HK-2 (cell line): ENCODE data around the gene LIMK1.
"Not testable (repeated sequence)": the region's sequence is repeated elsewhere in the genome, so short reads cannot be mapped to it uniquely, and the experiment has no call there.

ENCODE experiments used
- DNase-seq: peaks from one replicate; pipeline ENCODE4 v3.0.0-alpha.2; 2018; ENCODE audit not compliant: unreplicated experiment

LIMK1 gene

GRCh38 chr7:74126220-74126880 is 42.7 kb downstream of the LIMK1 start:
- DNase-seq, result no peak

- no peak for DNase-seq
These were observed 46.3 kb downstream of the LIMK1 start for GRCh38 chr7:74129887-74130286.

GRCh38 chr7:74130518-74130917 is 46.9 kb downstream of the LIMK1 start:
- no peak for DNase-seq

DNA sequence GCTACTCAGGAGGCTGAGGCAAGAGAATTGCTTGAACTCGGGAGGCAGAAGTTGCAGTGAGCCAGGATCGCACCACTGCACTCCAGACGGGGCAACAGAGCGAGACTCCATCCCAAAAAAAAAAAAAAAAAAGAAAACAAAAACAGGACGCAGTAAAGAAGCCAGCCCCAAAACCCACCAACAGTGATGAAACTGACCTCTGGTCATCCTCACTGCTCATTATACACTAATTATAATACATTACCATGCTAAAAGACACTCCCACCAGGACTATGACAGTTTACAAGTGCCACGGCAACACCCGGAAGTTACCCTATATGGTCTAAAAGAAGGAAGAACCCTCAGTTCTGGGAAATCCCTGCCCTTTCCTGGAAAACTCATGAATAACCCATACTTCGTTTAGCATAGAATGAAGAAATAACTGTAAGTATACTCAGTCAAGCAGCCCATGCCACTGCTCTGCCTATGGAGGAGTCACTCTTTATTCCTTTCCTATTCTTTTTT is 50.6 kb downstream of the LIMK1 start:
- DNase-seq, result no peak

DNA sequence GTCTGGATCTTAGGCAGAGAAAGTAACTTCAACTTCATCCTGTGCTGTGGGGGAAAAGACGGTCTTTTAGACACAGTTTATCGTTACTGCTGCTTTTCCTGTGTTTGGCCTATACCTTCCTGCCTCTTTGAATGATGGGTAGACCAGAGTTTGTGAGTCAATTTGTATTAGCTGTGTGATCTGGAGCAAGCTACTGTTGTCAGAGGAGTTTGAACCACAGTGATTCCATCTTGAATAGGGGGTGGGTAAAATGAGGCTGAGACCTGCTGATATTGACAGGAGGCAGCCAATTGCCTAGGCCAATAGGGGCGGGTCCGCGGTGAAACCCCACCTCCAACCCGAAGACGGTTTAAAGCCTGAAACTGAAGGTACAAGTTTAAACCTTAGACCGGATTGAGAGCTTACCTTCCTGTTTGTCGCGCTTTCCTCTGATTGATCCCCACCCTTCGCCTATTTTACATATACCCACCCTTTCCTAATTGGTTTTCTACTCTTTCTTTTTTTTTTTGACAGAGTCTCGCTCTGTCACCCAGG is 54.8 kb downstream of the LIMK1 start:
- DNase-seq, result no peak

DNA sequence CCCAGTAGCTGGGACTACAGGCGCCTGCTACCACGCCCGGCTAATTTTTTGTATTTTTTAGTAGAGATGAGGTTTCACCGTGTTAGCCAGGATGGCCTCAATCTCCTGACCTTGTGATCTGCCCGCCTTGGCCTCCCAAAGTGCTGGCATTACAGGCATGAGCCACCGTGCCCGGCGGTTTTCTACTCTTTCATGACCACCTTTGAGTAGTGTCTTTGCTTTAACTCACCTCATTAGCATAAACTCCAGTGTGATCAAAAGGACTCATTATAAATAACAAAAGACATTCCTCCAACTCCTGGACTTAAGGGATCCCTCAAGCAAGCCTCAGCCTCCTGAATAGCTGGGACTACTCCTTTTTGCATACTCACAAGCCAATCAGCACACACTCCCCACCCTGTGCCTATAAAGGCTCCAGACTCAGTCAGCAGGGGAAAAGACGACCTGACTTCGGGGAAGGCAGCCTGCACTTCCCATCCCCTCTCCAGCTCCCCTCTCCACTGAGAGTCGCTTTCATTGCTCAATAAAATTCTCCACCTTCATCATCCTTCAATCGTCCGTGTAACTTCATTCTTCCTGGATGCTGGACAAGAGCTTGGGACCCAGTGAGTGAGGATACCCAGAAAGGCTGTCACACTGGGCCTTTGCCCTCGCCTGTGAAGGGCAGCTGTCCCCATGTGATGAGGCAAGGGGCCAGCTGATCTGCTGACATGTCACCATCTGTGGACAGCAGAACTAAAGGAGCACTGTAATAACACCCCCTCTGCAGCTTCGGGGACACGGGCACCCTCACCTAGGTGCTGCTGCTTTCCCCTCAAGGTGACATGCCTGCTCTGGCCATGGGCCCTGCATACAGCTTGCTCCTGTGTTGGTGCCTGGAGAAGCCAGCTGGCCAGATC is 55.6 kb downstream of the LIMK1 start:
- no peak for DNase-seq

- DNase-seq, result no peak
These were observed 58.1 kb downstream of the LIMK1 start for GRCh38 chr7:74141705-74142104.

- DNase-seq, result no peak
These were observed 59.8 kb downstream of the LIMK1 start for GRCh38 chr7:74143383-74143782.

DNA sequence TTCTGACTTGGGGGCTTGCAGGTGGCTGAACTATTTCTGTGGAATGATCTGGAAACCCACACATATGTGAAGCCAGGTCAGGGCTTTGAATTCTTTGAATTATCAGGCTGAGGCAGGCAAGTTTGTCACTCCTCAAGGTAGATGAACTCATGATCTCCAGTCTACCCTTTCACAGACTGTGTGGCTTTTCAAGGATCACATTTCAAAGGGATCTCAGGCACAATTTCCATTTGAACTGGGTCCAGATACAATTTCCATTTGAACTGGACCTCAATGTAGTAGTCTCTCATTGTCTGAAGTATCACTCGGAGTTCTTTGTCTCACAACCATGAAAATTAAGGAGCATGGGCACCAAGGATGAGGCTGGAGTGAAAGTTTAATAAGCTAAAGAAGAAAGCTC is 64.9 kb downstream of the LIMK1 start:
- DNase-seq, result no peak

- DNase-seq, result no peak
These were observed 65.5 kb downstream of the LIMK1 start for GRCh38 chr7:74149071-74149470.

GRCh38 chr7:74149603-74150002 is 66.0 kb downstream of the LIMK1 start:
- no peak for DNase-seq

DNA sequence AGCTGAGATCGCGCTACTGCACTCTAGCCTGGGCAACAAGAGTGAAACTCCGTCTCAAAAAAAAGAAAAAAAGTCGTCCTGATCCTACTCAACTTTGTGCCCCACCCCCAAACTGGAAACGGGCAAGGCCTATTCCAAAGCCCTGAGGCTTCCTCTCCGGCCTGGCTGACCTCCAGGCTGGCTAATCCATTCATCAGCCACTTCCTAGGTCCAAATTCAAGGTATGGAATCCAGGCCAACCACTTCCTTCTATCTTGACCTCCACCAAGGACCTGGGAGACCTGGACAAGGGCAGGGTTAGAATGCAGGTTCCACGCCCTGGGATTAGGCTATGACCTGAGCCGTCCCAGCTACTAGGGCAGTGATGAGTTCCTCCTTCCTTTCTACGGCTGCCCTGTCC is 70.1 kb downstream of the LIMK1 start:
- DNase-seq, result no peak

DNA sequence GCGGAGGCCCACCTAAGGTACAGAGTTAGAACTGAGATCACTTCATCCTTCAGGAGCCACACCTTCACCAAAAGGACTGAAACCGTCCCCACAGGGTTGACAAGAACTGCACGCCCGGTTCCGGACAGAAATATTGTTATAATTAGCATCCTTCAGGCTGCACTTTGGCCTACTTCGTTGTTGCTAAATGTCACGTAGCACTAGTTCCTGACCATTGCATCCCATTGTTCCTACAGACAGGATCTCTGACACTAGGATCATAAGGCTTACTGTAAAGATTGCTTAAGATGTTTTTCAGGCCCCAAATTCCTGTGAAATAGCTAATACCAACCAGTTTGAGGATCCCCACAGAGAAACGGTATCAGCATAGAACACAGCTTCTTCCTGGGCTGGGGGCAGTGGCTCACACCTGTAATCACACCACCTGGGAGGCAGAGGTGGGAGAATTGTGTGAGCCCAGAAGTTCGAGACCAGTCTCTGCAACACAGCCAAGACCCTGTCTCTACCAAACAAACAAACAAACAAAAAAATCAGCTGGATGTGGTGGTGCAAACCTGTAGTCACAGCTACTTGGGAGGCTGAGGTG is 72.3 kb downstream of the LIMK1 start:
- DNase-seq, result no peak

GRCh38 chr7:74157605-74158004 is 74.0 kb downstream of the LIMK1 start:
- no peak for DNase-seq

- DNase-seq, result no peak
These were observed 81.4 kb downstream of the LIMK1 start for GRCh38 chr7:74164985-74165456.

GRCh38 chr7:74165867-74166593 is 82.4 kb downstream of the LIMK1 start:
- DNase-seq, result no peak

GRCh38 chr7:74167324-74167723 is 83.7 kb downstream of the LIMK1 start:
- not testable (repeated sequence) for DNase-seq
